Hepatocyte (in vitro differentiated cells): ENCODE data around the gene C6orf136. TPM values are rescaled to one million over a fixed set of nuclear protein-coding genes. Genes with fewer than 3 reads are reported as not detected.

ENCODE experiments used
- DNase-seq: peaks from one replicate; pipeline ENCODE4 v3.0.0-alpha.2; 2016; ENCODE audit warnings: low spot score
- H2AFZ ChIP-seq: fragments of 200-600 bp; sonication (generic); 2 replicates; pipeline ENCODE4 v1.6.0; 2016; ENCODE audit warnings: antibody characterized with exemption, mild to moderate bottlenecking
- H3K27ac ChIP-seq: fragments of 200-600 bp; sonication (generic); 2 replicates; pipeline ENCODE4 v1.5.1; 2016; ENCODE audit warnings: mild to moderate bottlenecking
- H3K27me3 ChIP-seq: fragments of 200-600 bp; sonication (generic); 2 replicates; pipeline ENCODE4 v1.6.1; 2016
- H3K36me3 ChIP-seq: fragments of 200-600 bp; sonication (generic); replicated peaks from 2 replicates; pipeline ENCODE4 v1.5.1; 2016; ENCODE audit warnings: low read depth; ENCODE audit not compliant: insufficient read depth
- H3K4me1 ChIP-seq: fragments of 200-600 bp; sonication (generic); 2 replicates; pipeline ENCODE4 v1.5.1; 2016; ENCODE audit warnings: mild to moderate bottlenecking, moderate library complexity; ENCODE audit not compliant: insufficient read depth
- H3K4me2 ChIP-seq: fragments of 200-600 bp; sonication (generic); 2 replicates; pipeline ENCODE4 v1.6.0; 2016
- H3K4me3 ChIP-seq: fragments of 200-600 bp; sonication (generic); 2 replicates; pipeline ENCODE4 v1.5.1; 2016; ENCODE audit warnings: mild to moderate bottlenecking
- H3K79me2 ChIP-seq: fragments of 200-600 bp; sonication (generic); 2 replicates; pipeline ENCODE4 v1.6.0; 2017; ENCODE audit warnings: mild to moderate bottlenecking
- H3K9me2 ChIP-seq: fragments of 200-600 bp; sonication (generic); replicated peaks from 2 replicates; pipeline ENCODE4 v1.6.0; 2017; ENCODE audit warnings: mild to moderate bottlenecking; ENCODE audit not compliant: insufficient read depth
- H3K9me3 ChIP-seq: fragments of 200-600 bp; sonication (generic); 2 replicates; pipeline ENCODE4 v1.5.1; 2016; ENCODE audit warnings: low read depth, mild to moderate bottlenecking
- H4K20me1 ChIP-seq: fragments of 200-600 bp; sonication (generic); 2 replicates; pipeline ENCODE4 v1.6.0; 2016; ENCODE audit warnings: mild to moderate bottlenecking; ENCODE audit not compliant: insufficient read depth, poor library complexity, severe bottlenecking
- EZH2 ChIP-seq: fragments of 200-600 bp; sonication (generic); IDR thresholded peaks from 2 replicates; pipeline ENCODE4 v1.6.1; 2016; ENCODE audit warnings: antibody characterized with exemption, mild to moderate bottlenecking, borderline replicate concordance
- EZH2phosphoT487 ChIP-seq: fragments of 200-600 bp; sonication (generic); IDR thresholded peaks from one replicate; pipeline ENCODE4 v1.6.1; 2018; ENCODE audit warnings: antibody characterized with exemption, mild to moderate bottlenecking, low read depth, moderate library complexity; ENCODE audit not compliant: unreplicated experiment, severe bottlenecking
- WGBS: methylation state at CpG from one replicate; pipeline ENCODE4 v1.1.6; 2016; ENCODE audit warnings: low lambda C conversion rate; ENCODE audit errors: missing lambda C conversion rate; 5-methylcytosine and 5-hydroxymethylcytosine counted together
- polyA plus RNA-seq: library from polyadenylated mRNA; unstranded; fragments of >200 nt; fragmentation: Nextera tagmentation; extraction: Ambion mirVana; gene quantifications from 2 replicates; pipeline ENCODE4 v1.2.1, GENCODE V29; 2016
- total RNA-seq: library from RNA; depleted of rRNA; stranded (reverse); fragments of >200 nt; gene quantifications from 2 replicates; pipeline ENCODE4 v1.2.3, GENCODE V29; 2014
- TF ChIP-seq, protein P1 (sequence below): fragments of 200-600 bp; sonication (generic); IDR thresholded peaks from 2 replicates; pipeline ENCODE4 v1.5.1; 2016; ENCODE audit warnings: antibody characterized with exemption, mild to moderate bottlenecking; ENCODE audit not compliant: poor library complexity

Gene C6orf136
- total and polyA plus RNA-seq, 2 experiments from 2014 or later = 8.7 to 16.9 TPM

DNA sequence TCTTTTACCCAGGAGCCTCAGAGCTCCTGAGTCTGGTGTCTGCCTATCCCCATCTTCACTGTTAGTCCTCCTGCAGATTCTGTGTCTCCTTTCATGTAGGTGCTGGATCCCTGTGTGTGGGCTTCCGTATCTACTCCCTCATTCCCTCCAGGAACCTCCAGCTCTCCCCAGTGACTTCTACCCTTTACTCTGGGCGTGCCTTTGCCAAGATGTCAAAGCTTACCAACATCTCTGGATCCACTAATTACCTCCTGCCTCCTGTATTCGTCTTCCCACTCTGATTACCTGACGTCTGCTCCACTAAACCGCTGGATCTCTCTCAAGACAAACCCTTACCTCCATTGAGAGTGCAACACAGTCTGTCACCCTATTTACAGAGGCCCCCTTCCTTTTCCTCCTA lies 2.2 kb upstream of the C6orf136 start:
- Histone ChIP-seq H3K4me1 (peaks cover 19% of the 10 kb centered on the region), H3K9me3 (no peaks in the 10 kb centered on the region), H3K27ac (no peak overlapping the region), H3K36me3 (no peaks in the 10 kb centered on the region), H3K4me3 (no peak overlapping the region), H3K27me3 (no peaks in the 10 kb centered on the region), H4K20me1 (peaks cover 8% of the 10 kb centered on the region), H3K4me2 (no peak overlapping the region), H2AFZ (no peak overlapping the region), H3K79me2 (peaks cover 50% of the 10 kb centered on the region), H3K9me2 (no peaks in the 10 kb centered on the region)
- 87% methylated on average over 5 of the region's 5 CpGs for WGBS
- TF ChIP-seq EZH2 (no peak), EZH2phosphoT487 (no peak)
- TF ChIP-seq, protein P1, sequence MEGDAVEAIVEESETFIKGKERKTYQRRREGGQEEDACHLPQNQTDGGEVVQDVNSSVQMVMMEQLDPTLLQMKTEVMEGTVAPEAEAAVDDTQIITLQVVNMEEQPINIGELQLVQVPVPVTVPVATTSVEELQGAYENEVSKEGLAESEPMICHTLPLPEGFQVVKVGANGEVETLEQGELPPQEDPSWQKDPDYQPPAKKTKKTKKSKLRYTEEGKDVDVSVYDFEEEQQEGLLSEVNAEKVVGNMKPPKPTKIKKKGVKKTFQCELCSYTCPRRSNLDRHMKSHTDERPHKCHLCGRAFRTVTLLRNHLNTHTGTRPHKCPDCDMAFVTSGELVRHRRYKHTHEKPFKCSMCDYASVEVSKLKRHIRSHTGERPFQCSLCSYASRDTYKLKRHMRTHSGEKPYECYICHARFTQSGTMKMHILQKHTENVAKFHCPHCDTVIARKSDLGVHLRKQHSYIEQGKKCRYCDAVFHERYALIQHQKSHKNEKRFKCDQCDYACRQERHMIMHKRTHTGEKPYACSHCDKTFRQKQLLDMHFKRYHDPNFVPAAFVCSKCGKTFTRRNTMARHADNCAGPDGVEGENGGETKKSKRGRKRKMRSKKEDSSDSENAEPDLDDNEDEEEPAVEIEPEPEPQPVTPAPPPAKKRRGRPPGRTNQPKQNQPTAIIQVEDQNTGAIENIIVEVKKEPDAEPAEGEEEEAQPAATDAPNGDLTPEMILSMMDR = no peak
- no peak for DNase-seq

DNA sequence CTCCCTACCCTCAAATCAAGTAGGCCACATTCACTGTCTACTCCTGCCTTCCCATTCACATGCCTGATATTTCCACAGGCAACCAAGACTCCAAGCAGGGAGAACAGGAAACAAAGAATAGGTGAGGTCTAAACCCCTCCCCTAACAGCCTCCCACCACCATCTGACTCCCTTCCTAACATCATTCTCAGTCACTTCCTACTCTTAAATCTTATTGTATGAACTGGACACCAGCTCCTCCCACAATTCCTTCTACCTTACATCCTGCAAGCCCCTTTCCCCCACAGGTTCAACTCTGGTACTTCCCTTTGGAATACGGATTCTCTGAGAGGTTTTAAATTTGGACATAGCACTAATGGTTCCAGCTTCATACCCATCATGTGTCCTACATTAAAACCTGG lies 944 bp upstream of the C6orf136 start:
- H2AFZ ChIP-seq = no peak overlapping the region
- peaks cover 19% of the 10 kb centered on the region for H3K4me1 ChIP-seq
- peak overlapping the region; percentile 89 for H3K4me2 ChIP-seq
- no peaks in the 10 kb centered on the region for H3K36me3 ChIP-seq
- no peaks in the 10 kb centered on the region for H3K9me2 ChIP-seq
- peaks cover 50% of the 10 kb centered on the region for H3K79me2 ChIP-seq
- peak overlapping the region; percentile 52 for H3K27ac ChIP-seq
- TF ChIP-seq EZH2phosphoT487 (no peak), EZH2 (no peak)
- TF ChIP-seq, protein P1 = no peak
- no peak for DNase-seq
- H3K9me3 ChIP-seq = no peaks in the 10 kb centered on the region
- no peak overlapping the region for H3K4me3 ChIP-seq
- WGBS = 88% methylated on average over 1 of the region's 1 CpG
- H3K27me3 ChIP-seq = no peaks in the 10 kb centered on the region
- H4K20me1 ChIP-seq = peaks cover 8% of the 10 kb centered on the region

DNA sequence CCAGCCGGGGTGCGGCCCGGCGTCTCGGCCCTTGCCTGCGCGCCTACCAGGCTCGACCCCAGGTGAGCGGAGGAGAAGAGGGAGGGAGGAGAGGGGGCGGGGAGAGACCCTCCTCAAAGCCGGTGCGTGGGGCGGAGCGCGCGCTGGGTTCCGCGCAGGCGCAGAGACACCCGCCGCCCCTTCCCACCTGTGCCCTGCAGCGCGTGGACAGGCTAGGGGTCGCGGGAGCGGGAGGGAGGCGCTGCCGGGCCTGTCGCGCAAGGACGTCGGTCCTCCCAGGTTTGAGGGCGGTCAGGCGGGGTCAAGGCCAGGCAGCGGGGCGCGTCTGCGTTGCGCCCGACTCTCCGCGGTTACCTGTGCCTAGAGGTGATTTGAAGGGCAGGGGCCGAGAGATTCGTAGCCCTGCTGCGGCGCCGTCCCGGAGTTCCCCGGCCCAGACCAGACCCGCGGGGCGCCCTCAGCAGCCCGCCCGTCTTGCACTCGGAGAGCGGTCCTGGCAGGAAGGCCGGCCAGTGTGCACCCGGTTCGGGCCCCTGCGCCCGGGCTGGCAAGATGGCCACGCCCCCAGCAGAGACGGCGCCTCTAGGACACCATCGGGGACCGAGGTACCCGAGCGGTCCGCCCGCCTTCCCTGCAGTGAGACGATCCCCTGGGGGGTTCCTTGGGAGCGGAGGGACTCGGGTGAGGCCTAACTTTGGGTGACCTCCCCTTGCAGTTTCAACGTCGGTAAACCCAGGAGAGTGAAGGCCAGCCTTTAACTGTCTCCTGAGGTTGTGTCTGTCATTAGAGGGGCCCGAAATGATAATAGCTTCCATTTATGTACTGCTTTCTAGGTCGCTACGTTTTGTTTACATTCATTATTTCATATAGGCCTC lies 546 bp downstream of the C6orf136 start:
- peaks cover 13% of the 10 kb centered on the region for H3K4me1 ChIP-seq
- H3K27ac ChIP-seq = peak overlapping the region; percentile 95
- TF ChIP-seq, protein P1 = no peak
- TF ChIP-seq EZH2 (no peak), EZH2phosphoT487 (no peak)
- H3K4me3 ChIP-seq = peak overlapping the region; percentile 88
- WGBS = 2% methylated on average over 36 of the region's 78 CpGs
- H4K20me1 ChIP-seq = peaks cover 8% of the 10 kb centered on the region
- H2AFZ ChIP-seq = peak overlapping the region; percentile 89
- H3K79me2 ChIP-seq = peaks cover 45% of the 10 kb centered on the region
- H3K27me3 ChIP-seq = no peaks in the 10 kb centered on the region
- no peaks in the 10 kb centered on the region for H3K9me2 ChIP-seq
- DNase-seq = peak; percentile 88
- H3K36me3 ChIP-seq = no peaks in the 10 kb centered on the region
- no peaks in the 10 kb centered on the region for H3K9me3 ChIP-seq
- peak overlapping the region; percentile 89 for H3K4me2 ChIP-seq
